ENCODE results near the gene ELANE.

ELANE gene

GRCh38 chr19:852136-853013 is at the start of gene ELANE:
Gene ELANE, plus strand, starts transcription at chr19:852303. Its CDS starts 26 bp downstream, at chr19:852329.
- no peak for DNase-seq (ENCODE audit: low spot score)

- no peak for DNase-seq (ENCODE audit: low spot score)
Measured at GRCh38 chr19:802498-803098, 49.5 kb upstream of the ELANE start.

- DNase-seq (ENCODE audit: low spot score): no peak
Measured at GRCh38 chr19:803099-803561, 49.0 kb upstream of the ELANE start.

- DNase-seq (ENCODE audit: low spot score): no peak
Measured at GRCh38 chr19:803686-804418, 48.3 kb upstream of the ELANE start.

GRCh38 chr19:804419-805165 is 47.5 kb upstream of the ELANE start:
- DNase-seq (ENCODE audit: low spot score): no peak

- no peak for DNase-seq (ENCODE audit: low spot score)
Measured at GRCh38 chr19:805166-805551, 46.9 kb upstream of the ELANE start.

- no peak for DNase-seq (ENCODE audit: low spot score)
Measured at GRCh38 chr19:805600-806550, 46.2 kb upstream of the ELANE start.

- DNase-seq (ENCODE audit: low spot score): no peak
Measured at GRCh38 chr19:806815-807421, 45.2 kb upstream of the ELANE start.

- DNase-seq (ENCODE audit: low spot score): no peak
Measured at GRCh38 chr19:807627-808422, 44.3 kb upstream of the ELANE start.

GRCh38 chr19:808423-808775 is 43.7 kb upstream of the ELANE start:
- no peak for DNase-seq (ENCODE audit: low spot score)

- no peak for DNase-seq (ENCODE audit: low spot score)
Measured at GRCh38 chr19:810077-810855, 41.8 kb upstream of the ELANE start.

GRCh38 chr19:810883-811489 is 41.1 kb upstream of the ELANE start:
- DNase-seq (ENCODE audit: low spot score): no peak

- no peak for DNase-seq (ENCODE audit: low spot score)
Measured at GRCh38 chr19:811506-812048, 40.5 kb upstream of the ELANE start.

GRCh38 chr19:812049-812746 is 39.9 kb upstream of the ELANE start:
- no peak for DNase-seq (ENCODE audit: low spot score)

GRCh38 chr19:812747-813218 is 39.3 kb upstream of the ELANE start:
- DNase-seq (ENCODE audit: low spot score): no peak

- DNase-seq (ENCODE audit: low spot score): no peak
Measured at GRCh38 chr19:813219-814151, 38.6 kb upstream of the ELANE start.

Data from pons (tissue), 1 donor.